Subcutaneous abdominal adipose tissue (tissue), 5 donors: Measurements from ENCODE around the gene PTPA.
"Not testable (repeated sequence)": the region's sequence is repeated elsewhere in the genome, so short reads cannot be mapped to it uniquely, and the experiment has no call there.

ENCODE experiments used
- H3K27ac ChIP-seq: one replicate; pipeline ENCODE4 v1.7.0; 2013; ENCODE audit warnings: low read depth, mild to moderate bottlenecking, inconsistent platforms, low read length, moderate library complexity
- H3K27me3 ChIP-seq, 5 donors: one replicate each; pipeline ENCODE4 v1.7.0; 2013; ENCODE audit warnings: low read length in 5 of 5, inconsistent platforms in 1 of 5; ENCODE audit not compliant: control insufficient read depth in 5 of 5, insufficient read depth in 4 of 5
- H3K36me3 ChIP-seq, 5 donors: one replicate each; pipeline ENCODE4 v1.7.0; 2013; ENCODE audit warnings: low read length in 5 of 5; ENCODE audit not compliant: control insufficient read depth in 5 of 5, insufficient read depth in 5 of 5
- H3K4me1 ChIP-seq, 5 donors: one replicate each; pipeline ENCODE4 v1.7.0; 2013; ENCODE audit warnings: low read length in 5 of 5, mild to moderate bottlenecking in 3 of 5, moderate library complexity in 1 of 5; ENCODE audit not compliant: control insufficient read depth in 5 of 5, insufficient read depth in 5 of 5
- H3K4me3 ChIP-seq, 5 donors: one replicate each; pipeline ENCODE4 v1.7.0; 2013; ENCODE audit warnings: low read length in 5 of 5, low read depth in 1 of 5
- H3K9ac ChIP-seq, 5 donors: one replicate each; pipeline ENCODE4 v1.7.0; 2013; ENCODE audit warnings: low read length in 5 of 5, mild to moderate bottlenecking in 4 of 5, moderate library complexity in 3 of 5
- H3K9me3 ChIP-seq, 5 donors: one replicate each; pipeline ENCODE4 v1.7.0; 2013; ENCODE audit warnings: low read length in 5 of 5; ENCODE audit not compliant: control insufficient read depth in 5 of 5
- donor health status: healthy.
- donor health status: healthy.
- donor health status: healthy.
- donor health status: healthy.
- donor health status: healthy.

The PTPA gene

DNA sequence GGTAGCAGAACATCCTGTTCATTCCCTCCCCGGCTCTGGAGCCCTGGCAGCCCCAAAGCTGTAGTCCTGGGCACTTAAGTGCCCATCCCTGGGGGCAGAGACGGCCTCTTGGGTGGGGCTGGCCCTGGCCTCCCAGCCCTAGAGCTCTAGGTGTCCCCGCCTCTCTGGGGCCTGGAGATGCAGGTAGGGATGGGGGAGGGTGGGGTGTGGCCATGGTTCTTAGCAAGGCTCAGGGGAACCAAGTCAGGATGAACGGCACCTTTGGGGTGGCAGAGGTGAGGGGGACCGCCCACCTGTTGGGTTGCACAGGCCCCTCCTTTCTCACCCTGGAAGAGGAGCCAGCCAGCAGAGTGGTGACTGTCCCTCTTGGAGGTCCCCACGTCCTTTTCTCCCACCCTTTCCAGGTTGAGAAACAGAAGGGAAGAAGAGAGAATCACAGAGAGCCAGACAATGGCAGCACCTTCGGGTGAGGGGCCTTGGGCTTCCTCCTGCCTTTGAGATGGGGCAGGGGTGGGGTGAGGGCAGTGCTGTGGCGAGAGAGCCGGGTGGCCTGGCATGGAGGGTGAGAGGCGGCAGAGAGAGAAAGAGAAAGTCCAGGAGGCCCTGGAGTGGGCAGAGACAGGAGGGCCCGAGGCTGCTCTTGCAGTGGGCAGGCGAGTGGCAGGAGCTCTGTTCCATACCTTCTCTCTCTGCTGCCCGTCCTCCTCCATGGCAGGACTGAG, 3.0 kb upstream of the PTPA start:
- Histone ChIP-seq H3K4me3 (no peak overlapping the region), H3K4me1 (peaks cover 5 to 39% (median 32%) of the 10 kb centered on the region in 5 donors), H3K27me3 (no peaks in the 10 kb centered on the region), H3K27ac (no peak overlapping the region), H3K36me3 (peaks cover 0 to 29% (median 21%) of the 10 kb centered on the region in 5 donors), H3K9me3 (no peaks in the 10 kb centered on the region), H3K9ac (no peak overlapping the region)

DNA sequence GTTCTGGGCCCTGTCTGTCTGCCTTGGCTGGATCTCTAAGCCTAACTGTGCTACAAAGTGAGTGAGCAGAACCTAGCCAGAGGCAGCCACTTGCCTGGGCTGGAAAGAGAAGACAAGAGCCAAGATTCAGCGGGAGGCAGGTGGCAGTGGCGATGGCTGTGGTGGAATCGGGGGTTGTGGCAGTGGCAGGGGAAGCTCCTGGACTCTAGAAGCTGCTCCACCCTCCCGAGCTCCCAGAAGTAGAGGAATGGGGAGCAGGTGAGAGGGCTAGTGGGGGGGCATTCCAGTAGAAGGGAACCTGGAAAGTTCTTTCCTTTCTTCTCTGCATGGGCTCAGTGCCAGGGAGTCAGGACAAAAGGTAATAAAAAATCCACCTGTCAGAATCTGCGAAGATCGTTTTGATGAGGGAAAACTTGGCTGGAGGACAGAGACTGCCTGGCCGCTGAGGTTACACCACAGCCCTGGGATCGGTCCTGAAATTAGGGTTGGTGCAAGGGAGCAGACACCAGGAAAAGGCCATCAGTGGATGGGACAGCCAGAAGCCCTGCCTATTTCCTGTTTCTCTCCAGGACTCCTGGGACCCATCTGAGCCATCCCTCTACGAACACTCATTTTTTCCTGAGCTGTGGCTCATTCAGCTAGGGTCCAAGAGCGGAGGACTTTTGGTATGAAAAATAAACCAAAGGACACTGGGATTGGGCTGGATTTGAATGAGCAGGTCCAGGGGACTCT, 2.2 kb upstream of the PTPA start:
- peak overlapping the region in 2 of 5 donors; percentile 57 to 60 for H3K9ac ChIP-seq
- peak overlapping the region in 3 of 5 donors; percentile 36 to 88 (median 81) for H3K4me3 ChIP-seq
- no peaks in the 10 kb centered on the region for H3K27me3 ChIP-seq
- peak overlapping the region; percentile 62 for H3K27ac ChIP-seq
- H3K4me1 ChIP-seq, result peaks cover 3 to 39% (median 30%) of the 10 kb centered on the region in 5 donors
- H3K36me3 ChIP-seq, result peaks cover 0 to 28% (median 21%) of the 10 kb centered on the region in 5 donors
- H3K9me3 ChIP-seq, result no peaks in the 10 kb centered on the region

DNA sequence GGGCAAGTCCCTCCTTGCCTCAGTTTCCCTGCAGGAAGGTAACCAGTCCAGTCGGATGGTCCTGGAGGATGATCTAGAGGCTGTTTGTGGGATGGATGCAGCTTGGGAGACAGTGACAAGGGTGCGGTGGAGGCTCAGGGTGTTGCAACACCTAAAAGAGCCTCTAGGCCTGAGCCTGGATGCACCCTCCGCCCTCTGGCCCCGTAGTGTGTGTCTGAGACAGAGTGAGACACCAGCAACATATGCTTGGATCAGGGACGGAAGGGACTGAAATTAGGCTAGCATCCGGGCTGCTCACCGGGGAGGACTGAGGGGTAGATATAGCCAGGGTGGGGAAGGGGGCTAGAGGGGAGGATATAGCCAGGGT, 1.7 kb upstream of the PTPA start:
- H3K9me3 ChIP-seq, result no peaks in the 10 kb centered on the region
- H3K9ac ChIP-seq, result peak overlapping the region in 2 of 5 donors; percentile 57 to 60
- H3K27ac ChIP-seq, result peak overlapping the region; percentile 62
- peaks cover 0 to 28% (median 21%) of the 10 kb centered on the region in 5 donors for H3K36me3 ChIP-seq
- peak overlapping the region in 4 of 5 donors; percentile 36 to 88 (median 84) for H3K4me3 ChIP-seq
- peaks cover 3 to 39% (median 30%) of the 10 kb centered on the region in 5 donors for H3K4me1 ChIP-seq
- H3K27me3 ChIP-seq, result no peaks in the 10 kb centered on the region

DNA sequence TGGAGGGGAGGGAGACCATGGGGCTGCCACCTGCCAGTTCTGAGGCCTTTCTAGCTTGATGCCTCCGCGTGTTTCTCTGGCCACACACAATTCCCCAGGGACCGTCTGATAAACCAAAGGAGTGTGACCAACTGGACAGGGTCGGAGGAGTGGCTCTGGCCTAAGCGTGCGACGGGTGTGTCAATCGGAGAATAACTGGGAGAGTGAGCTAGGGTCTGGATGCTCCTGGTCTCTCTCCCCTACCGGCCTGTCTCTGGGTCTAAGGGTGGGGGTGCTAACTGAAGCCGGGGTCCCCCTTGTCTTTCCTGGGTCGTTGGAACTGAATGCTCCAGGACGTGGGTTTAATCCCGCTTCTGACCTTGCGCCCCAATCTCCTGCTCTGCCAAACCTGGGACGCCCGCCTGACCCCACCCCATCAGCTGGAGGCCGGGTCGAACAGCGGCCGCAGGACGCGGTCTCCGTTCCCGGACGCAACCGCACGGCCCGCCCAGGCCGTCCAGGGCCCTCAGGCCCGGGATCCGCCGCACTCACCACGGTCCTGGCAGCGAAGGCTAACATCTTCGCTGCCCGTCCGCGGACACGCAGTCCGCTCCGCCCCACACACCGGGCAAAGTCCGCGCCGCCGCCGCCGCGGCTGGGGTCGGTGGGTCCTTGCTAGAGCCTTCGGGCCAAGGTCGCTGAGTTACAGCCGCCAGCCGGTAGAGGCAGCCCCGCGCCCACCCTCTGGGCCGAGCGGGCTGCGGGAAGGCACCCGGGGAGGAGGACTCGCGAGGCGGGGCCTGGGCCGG, 1.1 kb upstream of the PTPA start:
- Histone ChIP-seq H3K4me3 (peak overlapping the region; percentile 72 to 88 (median 81)), H3K9me3 (no peaks in the 10 kb centered on the region), H3K4me1 (peaks cover 3 to 39% (median 30%) of the 10 kb centered on the region in 5 donors), H3K27me3 (no peaks in the 10 kb centered on the region), H3K27ac (peak overlapping the region; percentile 62), H3K36me3 (peaks cover 0 to 28% (median 21%) of the 10 kb centered on the region in 5 donors), H3K9ac (peak overlapping the region; percentile 63 to 92 (median 81))

DNA sequence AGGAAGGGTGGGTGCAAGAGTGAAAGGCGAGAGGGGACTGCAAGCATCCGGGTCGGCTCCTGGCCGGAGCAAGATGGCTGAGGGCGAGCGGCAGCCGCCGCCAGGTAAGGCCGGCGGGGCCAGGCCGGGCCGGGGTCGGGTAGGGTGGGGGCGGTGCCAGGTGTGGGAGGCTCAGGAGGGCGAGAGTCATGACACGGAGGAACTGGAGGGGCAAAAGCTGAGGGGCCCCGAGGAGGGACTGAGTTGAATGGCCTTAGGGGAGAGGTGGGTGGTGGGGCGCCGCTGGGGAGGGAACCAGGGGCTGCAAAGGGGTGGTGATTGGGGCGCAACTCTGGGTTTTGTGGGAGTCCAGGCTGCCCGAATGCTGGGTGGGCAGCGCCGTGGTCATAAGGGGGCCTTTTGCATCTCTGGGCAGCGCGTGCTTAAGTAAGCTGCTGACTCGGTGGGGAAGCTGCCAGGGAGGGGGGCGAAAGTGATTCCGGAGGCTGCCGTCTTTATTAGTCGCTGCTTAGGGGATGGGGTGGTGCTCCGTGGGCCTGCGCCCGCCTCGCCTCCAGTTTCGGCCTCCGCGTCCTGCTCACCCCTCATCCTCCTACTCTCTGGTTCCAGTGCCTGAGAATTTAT, 425 bp downstream of the PTPA start:
- Histone ChIP-seq H3K4me1 (peaks cover 3 to 42% (median 30%) of the 10 kb centered on the region in 5 donors), H3K9me3 (no peaks in the 10 kb centered on the region), H3K4me3 (peak overlapping the region; percentile 72 to 94 (median 88)), H3K27me3 (no peaks in the 10 kb centered on the region), H3K27ac (peak overlapping the region; percentile 96), H3K9ac (peak overlapping the region in 4 of 5 donors; percentile 76 to 88 (median 84)), H3K36me3 (peaks cover 0 to 14% (median 11%) of the 10 kb centered on the region in 5 donors)

DNA sequence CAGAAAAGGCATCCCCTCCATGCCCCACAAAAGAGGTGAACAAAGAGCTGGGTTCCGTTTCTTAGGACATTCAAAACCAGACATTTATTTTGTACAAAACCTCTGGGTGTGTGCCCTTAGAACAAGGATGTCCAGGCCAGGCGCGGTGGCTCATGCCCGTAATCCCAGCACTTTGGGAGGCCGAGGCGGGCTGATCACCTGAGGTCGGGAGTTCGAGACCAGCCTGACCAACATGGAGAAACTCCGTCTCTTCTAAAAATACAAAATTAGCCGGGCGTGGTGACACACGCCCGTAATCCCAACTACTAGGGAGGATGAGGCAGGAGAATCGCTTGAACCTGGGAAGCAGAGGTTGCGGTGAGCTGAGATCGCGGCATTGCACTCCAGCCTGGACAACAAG, 1.3 kb downstream of the PTPA start:
- peak overlapping the region in 4 of 5 donors; percentile 72 to 94 (median 88) for H3K4me3 ChIP-seq
- H3K27me3 ChIP-seq, H3K9me3 ChIP-seq, H3K36me3 ChIP-seq, H3K27ac ChIP-seq: not testable (repeated sequence)
- H3K4me1 ChIP-seq, result peaks cover 3 to 42% (median 30%) of the 10 kb centered on the region in 5 donors
- peak overlapping the region in 1 of 5 donors; percentile 88 for H3K9ac ChIP-seq

DNA sequence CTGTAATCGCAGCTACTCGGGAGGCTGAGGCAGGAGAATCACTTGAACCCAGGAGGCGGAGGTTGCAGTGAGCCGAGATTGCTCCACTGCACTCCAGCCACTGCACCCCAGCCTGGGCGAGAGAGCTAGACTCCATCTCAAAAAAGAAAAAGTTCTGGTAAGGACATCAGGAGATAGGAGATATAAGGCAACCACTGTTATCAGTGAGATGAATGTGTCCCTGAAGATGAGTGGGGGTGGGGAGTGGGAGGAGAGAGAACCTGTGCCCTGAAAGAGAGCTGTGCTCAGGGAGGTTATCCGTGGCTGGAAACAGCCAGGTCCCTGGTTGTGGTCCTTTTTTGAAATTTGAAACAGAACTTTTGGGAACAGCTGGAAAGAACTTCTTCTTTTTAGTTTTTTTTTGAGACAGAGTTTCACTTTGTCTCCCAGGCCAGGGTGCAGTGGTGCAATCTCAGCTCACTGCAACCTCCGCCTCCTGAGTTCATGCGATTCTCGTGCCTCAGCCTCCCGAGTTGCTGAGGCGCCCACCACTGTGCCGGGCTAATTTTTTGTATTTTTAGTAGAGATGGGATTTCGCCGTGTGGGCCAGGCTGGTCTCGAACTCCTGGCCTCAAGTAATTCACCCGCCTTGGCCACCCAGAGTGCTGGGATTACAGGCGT, 2.6 kb downstream of the PTPA start:
- Histone ChIP-seq H3K27me3 (no peaks in the 10 kb centered on the region), H3K4me1 (peaks cover 3 to 38% (median 27%) of the 10 kb centered on the region in 5 donors), H3K4me3 (no peak overlapping the region), H3K9ac (no peak overlapping the region), H3K9me3 (no peaks in the 10 kb centered on the region), H3K36me3 (no peaks in the 10 kb centered on the region), H3K27ac (no peak overlapping the region)

DNA sequence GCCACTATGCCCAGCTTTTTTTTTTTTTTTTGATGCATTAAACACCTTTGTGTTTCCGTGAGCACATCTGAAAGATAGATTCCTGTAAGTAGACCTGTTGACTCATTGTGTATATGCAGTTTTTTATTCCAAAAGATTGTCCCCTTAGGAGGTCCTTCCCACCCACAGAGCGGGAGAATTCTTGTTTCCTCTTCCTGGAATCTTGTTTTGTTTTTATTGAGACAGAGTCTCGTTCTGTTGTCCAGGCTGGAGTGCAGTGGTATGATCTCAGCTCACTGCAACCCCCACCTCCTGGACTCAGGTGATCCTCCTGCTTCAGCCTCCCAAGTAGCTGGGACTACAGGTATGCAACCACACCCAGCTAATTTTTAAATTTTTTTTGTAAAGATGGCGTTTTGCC, 7.6 kb downstream of the PTPA start:
- no peak overlapping the region for H3K9ac ChIP-seq
- H3K9me3 ChIP-seq, result no peaks in the 10 kb centered on the region
- no peaks in the 10 kb centered on the region for H3K27me3 ChIP-seq
- no peak overlapping the region for H3K4me3 ChIP-seq
- no peak overlapping the region for H3K27ac ChIP-seq
- H3K4me1 ChIP-seq, result peaks cover 0 to 13% (median 11%) of the 10 kb centered on the region in 5 donors
- peaks cover 0 to 29% (median 23%) of the 10 kb centered on the region in 5 donors for H3K36me3 ChIP-seq

DNA sequence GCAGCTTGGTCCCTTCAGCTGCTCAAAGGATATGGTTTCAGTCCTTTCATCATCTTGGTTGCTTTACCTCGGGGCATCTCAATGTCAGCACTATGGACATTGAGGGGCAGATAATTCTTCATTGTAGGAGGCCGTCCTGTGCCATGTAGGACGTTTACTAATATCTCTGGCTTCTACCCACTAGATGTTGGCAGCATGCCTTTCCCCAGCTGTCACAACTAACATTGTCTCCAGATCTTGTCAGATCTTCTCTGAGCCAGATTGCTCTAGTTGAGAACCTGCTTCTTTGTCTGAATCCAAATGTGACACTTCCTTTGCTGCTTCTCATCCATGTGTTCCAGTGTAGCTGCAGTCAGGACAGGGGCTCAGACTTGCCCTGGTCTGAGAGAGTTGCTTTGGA, 10.3 kb downstream of the PTPA start:
- Histone ChIP-seq H3K9me3 (no peaks in the 10 kb centered on the region), H3K27me3 (no peaks in the 10 kb centered on the region), H3K4me3 (no peak overlapping the region), H3K4me1 (peaks cover 0 to 16% (median 8%) of the 10 kb centered on the region in 5 donors), H3K27ac (no peak overlapping the region), H3K36me3 (peaks cover 0 to 46% (median 30%) of the 10 kb centered on the region in 5 donors), H3K9ac (peak overlapping the region in 2 of 5 donors; percentile 32 to 41)
